HG02571 (cell line): Measurements from ENCODE around the gene GRK1.

Experiments
- ATAC-seq: cut with Tn5 transposase; IDR thresholded peaks from one replicate; pipeline ENCODE4 v1.9.1; 2021; ENCODE audit warnings: mild to moderate bottlenecking, moderate library complexity; ENCODE audit not compliant: unreplicated experiment

GRK1 gene

GRCh38 chr13:113632706-113633484, 34.1 kb upstream of the GRK1 start:
- no peak for ATAC-seq

- no peak for ATAC-seq
Measured at GRCh38 chr13:113633485-113633873, 33.5 kb upstream of the GRK1 start.

GRCh38 chr13:113634279-113635047, 32.6 kb upstream of the GRK1 start:
- ATAC-seq: no peak

- no peak for ATAC-seq
Measured at GRCh38 chr13:113635048-113635420, 32.0 kb upstream of the GRK1 start.

- no peak for ATAC-seq
Measured at GRCh38 chr13:113635709-113636108, 31.3 kb upstream of the GRK1 start.

GRCh38 chr13:113636266-113636963, 30.6 kb upstream of the GRK1 start:
- ATAC-seq: no peak

GRCh38 chr13:113637262-113638160, 29.5 kb upstream of the GRK1 start:
- ATAC-seq: no peak

GRCh38 chr13:113638173-113638746, 28.8 kb upstream of the GRK1 start:
- no peak for ATAC-seq

- no peak for ATAC-seq
Measured at GRCh38 chr13:113638806-113639205, 28.2 kb upstream of the GRK1 start.

GRCh38 chr13:113639616-113640262, 27.3 kb upstream of the GRK1 start:
- no peak for ATAC-seq

GRCh38 chr13:113641426-113641825, 25.6 kb upstream of the GRK1 start:
- no peak for ATAC-seq

- ATAC-seq: no peak
Measured at GRCh38 chr13:113642563-113642962, 24.5 kb upstream of the GRK1 start.

GRCh38 chr13:113643593-113643992, 23.4 kb upstream of the GRK1 start:
- ATAC-seq: no peak

- no peak for ATAC-seq
Measured at GRCh38 chr13:113644800-113645199, 22.2 kb upstream of the GRK1 start.

- ATAC-seq: no peak
Measured at GRCh38 chr13:113645329-113645728, 21.7 kb upstream of the GRK1 start.

GRCh38 chr13:113646376-113646775, 20.6 kb upstream of the GRK1 start:
- no peak for ATAC-seq

GRCh38 chr13:113646921-113647340, 20.1 kb upstream of the GRK1 start:
- no peak for ATAC-seq

GRCh38 chr13:113647351-113648215, 19.4 kb upstream of the GRK1 start:
- no peak for ATAC-seq

- ATAC-seq: no peak
Measured at GRCh38 chr13:113648216-113648610, 18.8 kb upstream of the GRK1 start.
